Measurements from ENCODE around the gene GDF11. TPM values are rescaled to one million over a fixed set of nuclear protein-coding genes. Genes with fewer than 3 reads are reported as not detected.

GDF11 gene
- total RNA-seq, 2 donors from 2014 or later, result 8.1 to 8.6 TPM

GRCh38 chr12:55736780-55737580 is 5.9 kb upstream of the GDF11 start:
- Histone ChIP-seq H3K9me3 (no peaks in the 10 kb centered on the region), H3K36me3 (no peaks in the 10 kb centered on the region), H3K27ac (peak overlapping the region; percentile 75 to 78), H3K4me3 (no peak overlapping the region), H3K27me3 (no peaks in the 10 kb centered on the region), H3K4me1 (peaks cover 0 to 29% of the 10 kb centered on the region in 2 donors)
- TF ChIP-seq CTCF (IDR thresholded peaks at IDR 0.05), result peak; percentile 64 to 84
- DNase-seq (ENCODE audit: low spot score), result no peak

GRCh38 chr12:55737581-55738122 is 5.3 kb upstream of the GDF11 start:
- no peaks in the 10 kb centered on the region for H3K36me3 ChIP-seq
- H3K27me3 ChIP-seq, result no peaks in the 10 kb centered on the region
- DNase-seq (ENCODE audit: low spot score), result no peak
- no peaks in the 10 kb centered on the region for H3K9me3 ChIP-seq
- peak overlapping the region; percentile 75 to 78 for H3K27ac ChIP-seq
- peak overlapping the region; percentile 38 to 59 for H3K4me3 ChIP-seq
- TF ChIP-seq CTCF (IDR thresholded peaks at IDR 0.05), result no peak
- peaks cover 0 to 30% of the 10 kb centered on the region in 2 donors for H3K4me1 ChIP-seq

GRCh38 chr12:55738123-55739024 is 4.5 kb upstream of the GDF11 start:
- Histone ChIP-seq H3K27me3 (no peaks in the 10 kb centered on the region), H3K4me3 (peak overlapping the region; percentile 38 to 59), H3K27ac (peak overlapping the region; percentile 75 to 78), H3K36me3 (no peaks in the 10 kb centered on the region), H3K9me3 (no peaks in the 10 kb centered on the region), H3K4me1 (peaks cover 0 to 31% of the 10 kb centered on the region in 2 donors)
- TF ChIP-seq CTCF (IDR thresholded peaks at IDR 0.05), result peak; percentile 85 to 88
- peak; percentile 88 for DNase-seq (ENCODE audit: low spot score)

GRCh38 chr12:55739025-55739378 is 3.9 kb upstream of the GDF11 start:
- no peak for DNase-seq (ENCODE audit: low spot score)
- Histone ChIP-seq H3K4me3 (peak overlapping the region in 1 of 2 donors; percentile 59), H3K27me3 (no peaks in the 10 kb centered on the region), H3K27ac (peak overlapping the region; percentile 75 to 78), H3K9me3 (no peaks in the 10 kb centered on the region), H3K36me3 (no peaks in the 10 kb centered on the region), H3K4me1 (peaks cover 0 to 36% of the 10 kb centered on the region in 2 donors)
- TF ChIP-seq CTCF (IDR thresholded peaks at IDR 0.05), result no peak

- no peak for DNase-seq (ENCODE audit: low spot score)
- H3K4me1 ChIP-seq, result peaks cover 0 to 53% of the 10 kb centered on the region in 2 donors
- peak overlapping the region; percentile 13 to 68 for H3K4me3 ChIP-seq
- H3K27ac ChIP-seq, result peak overlapping the region; percentile 51 to 65
- no peaks in the 10 kb centered on the region for H3K36me3 ChIP-seq
- TF ChIP-seq CTCF (IDR thresholded peaks at IDR 0.05), result no peak
- no peaks in the 10 kb centered on the region for H3K27me3 ChIP-seq
- H3K9me3 ChIP-seq, result no peaks in the 10 kb centered on the region
These were observed 816 bp upstream of the GDF11 start for GRCh38 chr12:55741931-55742680.

Measured in right atrium auricular region (tissue), 2 donors.